ENCODE results near the gene TSEN54. TPM values are rescaled to one million over a fixed set of nuclear protein-coding genes. Genes with fewer than 3 reads are reported as not detected.

Gene TSEN54
- total RNA-seq, 1 experiment from 2014 or later, result 87.3 TPM

DNA sequence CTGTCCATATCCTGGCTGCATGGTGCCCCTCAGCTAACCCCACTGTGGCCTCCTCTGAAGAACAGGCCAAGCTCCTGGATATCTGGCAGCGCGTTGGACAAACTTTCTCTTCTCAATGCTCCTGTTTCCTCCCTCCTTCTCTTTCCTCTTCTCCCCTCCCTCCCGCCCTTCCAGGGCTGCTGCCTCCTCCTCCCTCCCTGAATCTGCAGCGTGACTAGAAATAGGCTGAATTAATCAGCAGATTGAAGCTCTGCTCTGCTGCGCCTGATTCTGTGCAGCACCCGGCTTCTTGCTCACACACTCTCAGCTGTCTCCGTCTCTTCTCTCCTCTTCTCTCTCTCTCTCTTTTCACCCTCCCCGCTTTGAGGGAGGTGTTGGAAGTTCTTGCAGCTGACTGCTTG is 40.1 kb upstream of the TSEN54 start:
- CTCF ChIA-PET, result interaction anchor here (0.6 to 1.4 kb wide), 2 partner anchors 27 to 49 kb away, joined by 3 to 4 read pairs; no protein-coding TSS in a partner anchor

More for the DNA sequence above, 40.1 kb upstream of the TSEN54 start:
- intact Hi-C loops (cut with micrococcal nuclease), result no loop called here
- Histone ChIP-seq H3K9me3 (ENCODE audit: control insufficient read depth in 1 of 2, insufficient read depth in 1 of 2, low read depth in 1 of 2, low read length in 2 of 2) (no peaks in the 10 kb centered on the region), H3K27ac (ENCODE audit: low read depth, low read length) (no peak overlapping the region), H3K79me2 (ENCODE audit: insufficient read depth, low read length) (no peaks in the 10 kb centered on the region), H3K9ac (ENCODE audit: low read length) (no peak overlapping the region), H3K4me2 (ENCODE audit: low read length) (no peak overlapping the region), H3K4me3 (replicated peaks in 1 of 2; ENCODE audit: low read depth in 1 of 2, low read length in 2 of 2) (no peak overlapping the region), H3K36me3 (ENCODE audit: control insufficient read depth in 1 of 2, insufficient read depth in 2 of 2, low read length in 2 of 2) (no peaks in the 10 kb centered on the region), H3K27me3 (ENCODE audit: insufficient read depth, low read length) (no peaks in the 10 kb centered on the region), H4K20me1 (ENCODE audit: insufficient read depth) (no peaks in the 10 kb centered on the region), H2AFZ (ENCODE audit: low read depth, low read length, poor library complexity, severe bottlenecking) (no peak overlapping the region), H3K4me1 (ENCODE audit: control insufficient read depth in 1 of 2, insufficient read depth in 2 of 2, low read length in 2 of 2) (no peaks in the 10 kb centered on the region), H3K9me2 (ENCODE audit: insufficient read depth) (no peaks in the 10 kb centered on the region)
- BruUV-seq (replicated peaks), result no TSS peak
- no peak for DNase-seq (ENCODE audit: low read depth, low spot score)
- ChIA-PET RAD21 (ENCODE audit: low non-redundant PET in 1 of 2, low total read pairs in 2 of 2, uncharacterized antibody in 2 of 2, unreplicated experiment in 2 of 2) (no interaction called here), POLR2A (no interaction called here)
- TF ChIP-seq SIN3A (IDR thresholded peaks at IDR 0.05; ENCODE audit: low read depth) (no peak), POLR2AphosphoS5 (IDR thresholded peaks at IDR 0.05; ENCODE audit: low read depth, low read length) (no peak), ATF3 (IDR thresholded peaks at IDR 0.05) (no peak), ELF1 (IDR thresholded peaks at IDR 0.05; ENCODE audit: borderline replicate concordance, low read depth) (no peak), FOSL1 (IDR thresholded peaks at IDR 0.05; ENCODE audit: low read depth) (no peak), EZH2phosphoT487 (IDR thresholded peaks at IDR 0.05; ENCODE audit: borderline replicate concordance) (no peak), MAX (IDR thresholded peaks at IDR 0.05) (no peak), EGR1 (IDR thresholded peaks at IDR 0.05; ENCODE audit: low read depth) (no peak), RAD21 (IDR thresholded peaks at IDR 0.05; ENCODE audit: low read depth) (no peak), CBX3 (IDR thresholded peaks at IDR 0.05; ENCODE audit: low read depth) (no peak), SRF (IDR thresholded peaks at IDR 0.05; ENCODE audit: low read depth) (no peak), ZFX (IDR thresholded peaks at IDR 0.05) (no peak), YY1 (IDR thresholded peaks at IDR 0.05; ENCODE audit: extremely low read depth, insufficient replicate concordance, low read depth, low read length) (no peak), REST (IDR thresholded peaks at IDR 0.05; ENCODE audit: low read depth) (no peak), JUND (IDR thresholded peaks at IDR 0.05) (no peak), CEBPB (IDR thresholded peaks at IDR 0.05; ENCODE audit: low read depth) (no peak)
- TF ChIP-seq, protein P1, sequence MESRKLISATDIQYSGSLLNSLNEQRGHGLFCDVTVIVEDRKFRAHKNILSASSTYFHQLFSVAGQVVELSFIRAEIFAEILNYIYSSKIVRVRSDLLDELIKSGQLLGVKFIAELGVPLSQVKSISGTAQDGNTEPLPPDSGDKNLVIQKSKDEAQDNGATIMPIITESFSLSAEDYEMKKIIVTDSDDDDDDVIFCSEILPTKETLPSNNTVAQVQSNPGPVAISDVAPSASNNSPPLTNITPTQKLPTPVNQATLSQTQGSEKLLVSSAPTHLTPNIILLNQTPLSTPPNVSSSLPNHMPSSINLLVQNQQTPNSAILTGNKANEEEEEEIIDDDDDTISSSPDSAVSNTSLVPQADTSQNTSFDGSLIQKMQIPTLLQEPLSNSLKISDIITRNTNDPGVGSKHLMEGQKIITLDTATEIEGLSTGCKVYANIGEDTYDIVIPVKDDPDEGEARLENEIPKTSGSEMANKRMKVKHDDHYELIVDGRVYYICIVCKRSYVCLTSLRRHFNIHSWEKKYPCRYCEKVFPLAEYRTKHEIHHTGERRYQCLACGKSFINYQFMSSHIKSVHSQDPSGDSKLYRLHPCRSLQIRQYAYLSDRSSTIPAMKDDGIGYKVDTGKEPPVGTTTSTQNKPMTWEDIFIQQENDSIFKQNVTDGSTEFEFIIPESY (IDR thresholded peaks at IDR 0.05; ENCODE audit: extremely low read depth, insufficient replicate concordance, low read length), result no peak
- ATAC-seq, result no peak
